Parathyroid adenoma (tissue), 2 donors: ENCODE measurements around the gene PRDM16.

ENCODE experiments used
- H2AFZ ChIP-seq: fragments of 300-600 bp; sonication (generic); one replicate; pipeline ENCODE4 v1.7.0; 2017; ENCODE audit warnings: antibody characterized with exemption, mild to moderate bottlenecking
- H3K27ac ChIP-seq: fragments of 300-600 bp; sonication (generic); one replicate; pipeline ENCODE4 v1.7.0; 2017
- H3K27me3 ChIP-seq: fragments of 300-600 bp; sonication (generic); one replicate; pipeline ENCODE4 v1.7.0; 2017; ENCODE audit warnings: low read length; ENCODE audit not compliant: control insufficient read depth, insufficient read depth
- H3K36me3 ChIP-seq: fragments of 300-600 bp; sonication (generic); one replicate; pipeline ENCODE4 v1.7.0; 2017; ENCODE audit warnings: low read length; ENCODE audit not compliant: control insufficient read depth, insufficient read depth
- H3K4me1 ChIP-seq: fragments of 300-600 bp; sonication (generic); one replicate; pipeline ENCODE4 v1.7.0; 2017; ENCODE audit warnings: control low read depth
- H3K4me2 ChIP-seq: fragments of 300-600 bp; sonication (generic); one replicate; pipeline ENCODE4 v1.7.0; 2017; ENCODE audit warnings: low read length
- H3K4me3 ChIP-seq: fragments of 300-600 bp; sonication (generic); one replicate; pipeline ENCODE4 v1.7.0; 2017; ENCODE audit warnings: low read depth, low read length
- H3K79me2 ChIP-seq: fragments of 300-600 bp; sonication (generic); one replicate; pipeline ENCODE4 v1.7.0; 2017; ENCODE audit warnings: control low read depth
- H3K9ac ChIP-seq: fragments of 300-600 bp; sonication (generic); one replicate; pipeline ENCODE4 v1.7.0; 2017; ENCODE audit warnings: mild to moderate bottlenecking
- H3K9me3 ChIP-seq: fragments of 300-600 bp; sonication (generic); one replicate; pipeline ENCODE4 v1.7.0; 2017; ENCODE audit warnings: low read length; ENCODE audit not compliant: control insufficient read depth
- CTCF ChIP-seq: fragments of 300-600 bp; sonication (generic); IDR thresholded peaks from one replicate; pipeline ENCODE4 v1.7.0; 2017; ENCODE audit warnings: antibody characterized with exemption, mild to moderate bottlenecking
- donor health status: primary hyperparathyroidism.

Gene PRDM16

GRCh38 chr1:3444736-3445135, 375.7 kb downstream of the PRDM16 start:
- no peaks in the 10 kb centered on the region for H3K4me1 ChIP-seq
- no peak overlapping the region for H2AFZ ChIP-seq
- H3K27ac ChIP-seq: no peak overlapping the region
- H3K79me2 ChIP-seq: no peaks in the 10 kb centered on the region
- TF ChIP-seq CTCF: no peak
- no peak overlapping the region for H3K9ac ChIP-seq
- no peaks in the 10 kb centered on the region for H3K9me3 ChIP-seq
- H3K36me3 ChIP-seq: no peaks in the 10 kb centered on the region
- no peak overlapping the region for H3K4me2 ChIP-seq
- no peaks in the 10 kb centered on the region for H3K27me3 ChIP-seq
- no peak overlapping the region for H3K4me3 ChIP-seq

- Histone ChIP-seq H2AFZ (no peak overlapping the region), H3K4me2 (no peak overlapping the region), H3K4me3 (no peak overlapping the region), H3K4me1 (peaks cover 5% of the 10 kb centered on the region), H3K27me3 (no peaks in the 10 kb centered on the region), H3K27ac (no peak overlapping the region), H3K36me3 (no peaks in the 10 kb centered on the region), H3K9ac (no peak overlapping the region), H3K79me2 (no peaks in the 10 kb centered on the region), H3K9me3 (no peaks in the 10 kb centered on the region)
- no peak for TF ChIP-seq CTCF
Observed at GRCh38 chr1:3450202-3450863, 381.3 kb downstream of the PRDM16 start.

- no peaks in the 10 kb centered on the region for H3K79me2 ChIP-seq
- H3K27ac ChIP-seq: no peak overlapping the region
- H3K36me3 ChIP-seq: no peaks in the 10 kb centered on the region
- H3K4me2 ChIP-seq: no peak overlapping the region
- no peaks in the 10 kb centered on the region for H3K27me3 ChIP-seq
- peaks cover 5% of the 10 kb centered on the region for H3K4me1 ChIP-seq
- TF ChIP-seq CTCF: no peak
- no peaks in the 10 kb centered on the region for H3K9me3 ChIP-seq
- no peak overlapping the region for H2AFZ ChIP-seq
- H3K9ac ChIP-seq: no peak overlapping the region
- H3K4me3 ChIP-seq: no peak overlapping the region
Observed at GRCh38 chr1:3450983-3451382, 382.0 kb downstream of the PRDM16 start.

GRCh38 chr1:3451994-3452865, 383.2 kb downstream of the PRDM16 start:
- no peak overlapping the region for H3K9ac ChIP-seq
- no peak overlapping the region for H3K4me3 ChIP-seq
- no peak overlapping the region for H2AFZ ChIP-seq
- H3K4me2 ChIP-seq: no peak overlapping the region
- H3K9me3 ChIP-seq: no peaks in the 10 kb centered on the region
- H3K36me3 ChIP-seq: no peaks in the 10 kb centered on the region
- no peak for TF ChIP-seq CTCF
- no peaks in the 10 kb centered on the region for H3K79me2 ChIP-seq
- no peak overlapping the region for H3K27ac ChIP-seq
- peaks cover 5% of the 10 kb centered on the region for H3K4me1 ChIP-seq
- H3K27me3 ChIP-seq: no peaks in the 10 kb centered on the region
